Stimulated activated naive B cell treated with anti-CD40 and anti-IgM and Interleukin-4, amounts not matched to agents 10 μg/mL and 1 μg/mL and 100 μg/mL, for 72 hours (primary cell): Measurements from ENCODE around the gene NCBP2.

ENCODE experiments used
- ATAC-seq, 2 donors: fragments of 150-1000 bp; cut with Tn5 transposase; replicated peaks; 2 replicates each; pipeline ENCODE4 v1.10.0; 2021; ENCODE audit warnings: moderate library complexity in 1 of 2
- DNase-seq: peaks from one replicate; pipeline ENCODE4 v3.0.0; 2021
- H3K27ac Mint-ChIP-seq: one replicate; pipeline ENCODE4 v1.8.0; 2022; ENCODE audit warnings: mild to moderate bottlenecking, mixed read lengths
- H3K27me3 Mint-ChIP-seq, 2 donors: one replicate each; pipeline ENCODE4 v1.8.0; 2022; ENCODE audit warnings: mixed read lengths in 2 of 2
- H3K36me3 Mint-ChIP-seq, 2 donors: one replicate each; pipeline ENCODE4 v1.8.0; 2022; ENCODE audit warnings: mixed read lengths in 2 of 2, mild to moderate bottlenecking in 1 of 2
- H3K4me1 Mint-ChIP-seq, 2 donors: one replicate each; pipeline ENCODE4 v1.8.0; 2022; ENCODE audit warnings: mixed read lengths in 2 of 2, mild to moderate bottlenecking in 1 of 2
- H3K4me3 Mint-ChIP-seq, 2 donors: one replicate each; pipeline ENCODE4 v1.8.0; 2022; ENCODE audit warnings: mild to moderate bottlenecking in 2 of 2, mixed read lengths in 2 of 2, moderate library complexity in 1 of 2
- H3K9me3 Mint-ChIP-seq, 2 donors: one replicate each; pipeline ENCODE4 v1.8.0; 2022; ENCODE audit warnings: mixed read lengths in 2 of 2, mild to moderate bottlenecking in 1 of 2

NCBP2 gene

GRCh38 chr3:196902296-196902695 is 40.0 kb downstream of the NCBP2 start:
- ATAC-seq (no peak), DNase-seq (no peak)
- Mint-ChIP-seq H3K9me3 (no peaks in the 10 kb centered on the region), H3K27me3 (no peaks in the 10 kb centered on the region), H3K4me1 (no peaks in the 10 kb centered on the region), H3K36me3 (peaks cover 32 to 45% of the 10 kb centered on the region in 2 donors), H3K4me3 (no peak overlapping the region), H3K27ac (no peak overlapping the region)

GRCh38 chr3:196901768-196902167 is 40.6 kb downstream of the NCBP2 start:
- DNase-seq (no peak), ATAC-seq (no peak)
- Mint-ChIP-seq H3K27me3 (no peaks in the 10 kb centered on the region), H3K4me1 (no peaks in the 10 kb centered on the region), H3K27ac (no peak overlapping the region), H3K36me3 (peaks cover 27 to 43% of the 10 kb centered on the region in 2 donors), H3K4me3 (no peak overlapping the region), H3K9me3 (no peaks in the 10 kb centered on the region)

GRCh38 chr3:196896229-196896628 is 46.1 kb downstream of the NCBP2 start:
- peaks cover 5 to 20% of the 10 kb centered on the region in 2 donors for H3K36me3 Mint-ChIP-seq

GRCh38 chr3:196894557-196895295 is 47.6 kb downstream of the NCBP2 start:
- H3K27ac Mint-ChIP-seq = no peak overlapping the region
- peaks cover 2 to 3% of the 10 kb centered on the region in 2 donors for H3K4me1 Mint-ChIP-seq
- peaks cover 2 to 14% of the 10 kb centered on the region in 2 donors for H3K36me3 Mint-ChIP-seq

More at GRCh38 chr3:196896229-196896628, 46.1 kb downstream of the NCBP2 start:
- DNase-seq (no peak), ATAC-seq (no peak)
- peaks cover 0 to 3% of the 10 kb centered on the region in 2 donors for H3K4me1 Mint-ChIP-seq
- H3K27me3 Mint-ChIP-seq = no peaks in the 10 kb centered on the region
- no peaks in the 10 kb centered on the region for H3K9me3 Mint-ChIP-seq
- H3K27ac Mint-ChIP-seq = no peak overlapping the region
- H3K4me3 Mint-ChIP-seq = no peak overlapping the region

GRCh38 chr3:196889844-196890708 is 52.3 kb downstream of the NCBP2 start:
- Mint-ChIP-seq H3K27ac (peak overlapping the region; percentile 1), H3K9me3 (no peaks in the 10 kb centered on the region), H3K4me3 (no peak overlapping the region), H3K4me1 (peaks cover 8 to 10% of the 10 kb centered on the region in 2 donors), H3K36me3 (peaks cover 6 to 20% of the 10 kb centered on the region in 2 donors), H3K27me3 (no peaks in the 10 kb centered on the region)
- DNase-seq (no peak), ATAC-seq (no peak)

More at GRCh38 chr3:196894557-196895295, 47.6 kb downstream of the NCBP2 start:
- no peaks in the 10 kb centered on the region for H3K9me3 Mint-ChIP-seq
- ATAC-seq (no peak), DNase-seq (no peak)
- no peaks in the 10 kb centered on the region for H3K27me3 Mint-ChIP-seq
- no peak overlapping the region for H3K4me3 Mint-ChIP-seq

- no peak for DNase-seq
- no peaks in the 10 kb centered on the region for H3K27me3 Mint-ChIP-seq
- peaks cover 16 to 29% of the 10 kb centered on the region in 2 donors for H3K4me1 Mint-ChIP-seq
- H3K36me3 Mint-ChIP-seq = peaks cover 6 to 17% of the 10 kb centered on the region in 2 donors
- no peak overlapping the region for H3K27ac Mint-ChIP-seq
- no peak overlapping the region for H3K4me3 Mint-ChIP-seq
- no peaks in the 10 kb centered on the region for H3K9me3 Mint-ChIP-seq
- ATAC-seq = no peak
Observed at GRCh38 chr3:196886144-196886543, 56.2 kb downstream of the NCBP2 start.
